Tibial nerve (tissue), 4 donors: Measurements from ENCODE around the gene IRGQ. TPM values are rescaled to one million over a fixed set of nuclear protein-coding genes. Genes with fewer than 3 reads are reported as not detected.

Source experiments
- DNase-seq, 2 donors: peaks; one replicate each; pipeline ENCODE4 v3.0.0-alpha.2; 2019; ENCODE audit warnings: low spot score in 2 of 2
- H3K27ac ChIP-seq, 4 donors: fragments of 200-600 bp; sonication (generic) in 3 of 4; one replicate each; pipeline ENCODE4 v1.5.1; 2017 to 2019; ENCODE audit warnings: mild to moderate bottlenecking in 1 of 4
- H3K27me3 ChIP-seq, 2 donors: fragments of 200-600 bp; sonication (generic) in 1 of 2; one replicate each; pipeline versions ENCODE4 v1.5.1 to v1.6.0; 2017 to 2019
- H3K36me3 ChIP-seq, 3 donors: fragments of 200-600 bp; sonication (generic); one replicate each; pipeline ENCODE4 v1.5.1; 2018 to 2019
- H3K4me1 ChIP-seq, 4 donors: fragments of 200-600 bp; sonication (generic) in 3 of 4; one replicate each; pipeline ENCODE4 v1.5.1; 2017 to 2019
- H3K4me3 ChIP-seq, 4 donors: fragments of 200-600 bp; sonication (generic) in 3 of 4; one replicate each; pipeline ENCODE4 v1.5.1; 2017 to 2019; ENCODE audit warnings: mild to moderate bottlenecking in 1 of 4, moderate library complexity in 1 of 4
- H3K9me3 ChIP-seq, 4 donors: fragments of 200-600 bp; sonication (generic) in 3 of 4; one replicate each; pipeline ENCODE4 v1.5.1; 2017 to 2019
- EP300 ChIP-seq, 2 donors: sonication (generic); formaldehyde crosslinking; IDR thresholded peaks; one replicate each; pipeline ENCODE4 v1.6.1; 2017; ENCODE audit warnings: antibody characterized with exemption in 2 of 2, mild to moderate bottlenecking in 1 of 2
- POLR2A ChIP-seq, 2 donors: fragments of 450-650 bp; IDR thresholded peaks; one replicate each; pipeline ENCODE4 v1.6.1; 2017; ENCODE audit warnings: antibody characterized with exemption in 2 of 2, mild to moderate bottlenecking in 2 of 2, moderate library complexity in 2 of 2
- WGBS, 2 donors: methylation state at CpG; one replicate each; pipeline ENCODE4 v1.1.5; 2018; 5-methylcytosine and 5-hydroxymethylcytosine counted together
- total RNA-seq, 4 donors: library from RNA; depleted of rRNA; stranded (reverse); fragments of >200 nt; gene quantifications; one replicate each; pipeline ENCODE4 v1.1.0, GENCODE V29; 2016
- TF ChIP-seq, protein P1 (sequence below), 5 experiments: fragments of 200-600 bp in 3 of 5; fragments of 450-650 bp in 2 of 5; sonication (generic) in 3 of 5; IDR thresholded peaks; one replicate each; pipeline ENCODE4 v1.5.1; 2016 to 2019; ENCODE audit warnings: antibody characterized with exemption in 5 of 5, mild to moderate bottlenecking in 3 of 5, moderate library complexity in 2 of 5

Gene IRGQ, protein sequence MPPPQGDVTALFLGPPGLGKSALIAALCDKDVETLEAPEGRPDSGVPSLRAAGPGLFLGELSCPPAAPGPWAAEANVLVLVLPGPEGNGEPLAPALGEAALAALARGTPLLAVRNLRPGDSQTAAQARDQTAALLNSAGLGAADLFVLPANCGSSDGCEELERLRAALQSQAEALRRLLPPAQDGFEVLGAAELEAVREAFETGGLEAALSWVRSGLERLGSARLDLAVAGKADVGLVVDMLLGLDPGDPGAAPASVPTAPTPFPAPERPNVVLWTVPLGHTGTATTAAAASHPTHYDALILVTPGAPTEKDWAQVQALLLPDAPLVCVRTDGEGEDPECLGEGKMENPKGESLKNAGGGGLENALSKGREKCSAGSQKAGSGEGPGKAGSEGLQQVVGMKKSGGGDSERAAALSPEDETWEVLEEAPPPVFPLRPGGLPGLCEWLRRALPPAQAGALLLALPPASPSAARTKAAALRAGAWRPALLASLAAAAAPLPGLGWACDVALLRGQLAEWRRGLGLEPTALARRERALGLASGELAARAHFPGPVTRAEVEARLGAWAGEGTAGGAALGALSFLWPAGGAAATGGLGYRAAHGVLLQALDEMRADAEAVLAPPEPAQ
- 10 to 100 TPM; 21.6 to 26.1 (median 23.6) TPM for total RNA-seq

DNA sequence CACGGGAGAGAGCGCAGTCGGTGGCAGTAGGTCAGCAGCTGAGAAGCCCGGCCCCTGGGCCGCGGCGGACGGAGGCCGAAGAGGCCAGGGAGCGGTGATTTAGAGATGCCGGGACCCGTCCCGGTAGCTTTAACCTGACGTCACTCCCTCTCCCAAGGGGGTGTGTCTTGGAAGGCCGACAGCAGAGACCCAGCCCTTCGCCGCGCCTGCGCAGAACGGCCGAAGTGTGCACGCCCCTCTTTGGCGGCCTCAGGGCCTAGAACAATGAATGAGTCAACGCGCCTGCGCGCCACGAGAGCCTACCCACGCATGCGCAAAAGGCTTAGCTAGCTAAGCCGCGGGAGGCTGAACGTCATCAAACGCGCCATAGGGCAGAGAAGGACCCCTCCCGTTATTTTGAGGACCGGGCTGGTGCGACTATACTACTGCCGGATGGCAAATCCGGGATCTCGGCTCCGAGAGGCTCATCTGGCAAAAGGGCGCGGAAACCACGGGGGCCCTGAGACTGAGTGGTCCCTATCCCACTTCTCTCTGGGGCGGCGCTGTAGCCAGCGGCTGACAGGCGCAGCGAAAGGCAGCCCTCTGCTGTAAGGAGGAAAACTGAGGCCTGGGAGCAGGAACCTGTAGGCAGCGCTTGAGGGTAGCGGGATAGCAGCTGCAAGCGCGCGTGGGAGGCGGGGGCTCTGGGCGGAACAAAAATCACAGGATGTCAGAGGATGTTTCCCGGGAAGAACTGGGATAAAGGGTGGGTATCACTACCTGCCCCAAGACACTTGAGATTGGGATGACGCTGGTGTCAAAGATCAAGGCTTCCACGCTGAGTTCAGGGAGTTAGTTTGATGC lies at the start of gene IRGQ, which contains the start of gene ZNF576:
Gene IRGQ, minus strand, starts transcription at position 136 of the 843 bp plus-strand sequence. CDS start 796 bp downstream, outside the sequence.
Gene ZNF576, plus strand, starts transcription at position 597 of the 843 bp plus-strand sequence. CDS start 514 bp downstream, outside the sequence.
- Histone ChIP-seq H3K9me3 (no peaks in the 10 kb centered on the region), H3K4me3 (peak within 1 kb of the TSS; percentile 58 to 76 (median 72)), H3K4me1 (peaks cover 0 to 57% (median 30%) of the 10 kb centered on the region in 4 donors), H3K36me3 (peaks cover 0 to 58% (median 6%) of the 10 kb centered on the region in 3 donors), H3K27ac (peak within 1 kb of the TSS; percentile 91 to 98 (median 98)), H3K27me3 (no peaks in the 10 kb centered on the region)
- TF ChIP-seq EP300 (IDR thresholded peaks at IDR 0.05): peak; percentile 95 to 100
- TF ChIP-seq, protein P1, sequence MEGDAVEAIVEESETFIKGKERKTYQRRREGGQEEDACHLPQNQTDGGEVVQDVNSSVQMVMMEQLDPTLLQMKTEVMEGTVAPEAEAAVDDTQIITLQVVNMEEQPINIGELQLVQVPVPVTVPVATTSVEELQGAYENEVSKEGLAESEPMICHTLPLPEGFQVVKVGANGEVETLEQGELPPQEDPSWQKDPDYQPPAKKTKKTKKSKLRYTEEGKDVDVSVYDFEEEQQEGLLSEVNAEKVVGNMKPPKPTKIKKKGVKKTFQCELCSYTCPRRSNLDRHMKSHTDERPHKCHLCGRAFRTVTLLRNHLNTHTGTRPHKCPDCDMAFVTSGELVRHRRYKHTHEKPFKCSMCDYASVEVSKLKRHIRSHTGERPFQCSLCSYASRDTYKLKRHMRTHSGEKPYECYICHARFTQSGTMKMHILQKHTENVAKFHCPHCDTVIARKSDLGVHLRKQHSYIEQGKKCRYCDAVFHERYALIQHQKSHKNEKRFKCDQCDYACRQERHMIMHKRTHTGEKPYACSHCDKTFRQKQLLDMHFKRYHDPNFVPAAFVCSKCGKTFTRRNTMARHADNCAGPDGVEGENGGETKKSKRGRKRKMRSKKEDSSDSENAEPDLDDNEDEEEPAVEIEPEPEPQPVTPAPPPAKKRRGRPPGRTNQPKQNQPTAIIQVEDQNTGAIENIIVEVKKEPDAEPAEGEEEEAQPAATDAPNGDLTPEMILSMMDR (IDR thresholded peaks at IDR 0.05): peak in 1 of 5 experiments; percentile 8
- TF ChIP-seq POLR2A (IDR thresholded peaks at IDR 0.05): peak; percentile 76 to 91
- 0 to 1% methylated on average over 45 to 60 of the region's 60 CpGs for WGBS, 2 donors
- DNase-seq: peak; percentile 99 to 100

DNA sequence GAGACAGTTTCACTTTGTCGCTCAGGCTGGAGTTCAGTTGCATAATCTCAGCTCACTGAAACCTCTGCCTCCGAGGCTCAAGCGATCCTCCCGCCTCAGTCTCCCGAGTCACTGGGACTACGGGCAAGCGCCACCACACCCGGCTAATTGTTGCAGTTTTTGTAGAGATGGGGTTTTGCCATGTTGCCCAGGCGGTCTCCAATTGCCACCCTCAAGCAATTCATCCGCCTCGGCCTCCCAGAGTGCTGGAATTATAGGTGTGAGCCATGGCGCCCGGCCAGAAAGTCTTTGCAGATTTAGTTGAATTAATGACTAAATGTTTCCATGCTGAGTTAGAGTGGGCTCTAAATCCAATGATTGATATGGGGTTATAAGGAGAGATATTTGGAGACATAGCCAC lies 48.2 kb upstream of the IRGQ start:
- Histone ChIP-seq H3K27ac (no peak overlapping the region), H3K36me3 (peaks cover 0 to 37% (median 0%) of the 10 kb centered on the region in 3 donors), H3K4me1 (peaks cover 0 to 15% (median 8%) of the 10 kb centered on the region in 4 donors), H3K4me3 (no peak overlapping the region), H3K9me3 (peaks cover 0 to 10% (median 0%) of the 10 kb centered on the region in 4 donors), H3K27me3 (peaks cover 2 to 14% of the 10 kb centered on the region in 2 donors)
- DNase-seq: no peak
- TF ChIP-seq EP300 (IDR thresholded peaks at IDR 0.05) (no peak), POLR2A (IDR thresholded peaks at IDR 0.05) (no peak)
- 85% methylated on average over 13 of the region's 13 CpGs for whole genome bisulfite sequencing, 2 donors

DNA sequence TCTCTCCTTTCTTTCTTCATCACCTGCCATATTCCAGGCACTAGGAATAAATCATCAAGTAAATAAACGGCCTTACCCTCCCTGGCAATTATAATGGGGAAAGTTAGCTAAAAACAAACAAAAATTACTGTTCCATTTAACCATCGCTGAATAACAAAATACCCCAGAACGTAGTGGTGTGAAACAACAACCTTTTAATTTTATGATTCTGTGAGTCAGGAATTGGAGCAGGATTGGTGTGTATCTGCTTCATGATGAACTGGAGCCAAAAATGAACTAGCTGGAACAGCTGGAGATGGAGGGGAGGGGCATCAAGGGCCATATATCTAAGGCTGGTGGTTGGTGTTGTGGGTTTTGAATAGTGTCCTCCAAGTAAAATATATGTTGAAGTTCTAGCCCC lies 47.4 kb upstream of the IRGQ start:
- no peak overlapping the region for H3K4me3 ChIP-seq
- DNase-seq: no peak
- no peak overlapping the region for H3K27ac ChIP-seq
- TF ChIP-seq POLR2A (IDR thresholded peaks at IDR 0.05): no peak
- TF ChIP-seq, protein P1 (IDR thresholded peaks at IDR 0.05): no peak
- TF ChIP-seq EP300 (IDR thresholded peaks at IDR 0.05): no peak
- H3K9me3 ChIP-seq: peaks cover 0 to 10% (median 0%) of the 10 kb centered on the region in 4 donors
- peaks cover 2 to 23% of the 10 kb centered on the region in 2 donors for H3K27me3 ChIP-seq
- 58 to 68% methylated on average over 3 of the region's 3 CpGs for whole genome bisulfite sequencing, 2 donors
- peaks cover 0 to 28% (median 0%) of the 10 kb centered on the region in 3 donors for H3K36me3 ChIP-seq
- H3K4me1 ChIP-seq: peaks cover 0 to 21% (median 8%) of the 10 kb centered on the region in 4 donors

DNA sequence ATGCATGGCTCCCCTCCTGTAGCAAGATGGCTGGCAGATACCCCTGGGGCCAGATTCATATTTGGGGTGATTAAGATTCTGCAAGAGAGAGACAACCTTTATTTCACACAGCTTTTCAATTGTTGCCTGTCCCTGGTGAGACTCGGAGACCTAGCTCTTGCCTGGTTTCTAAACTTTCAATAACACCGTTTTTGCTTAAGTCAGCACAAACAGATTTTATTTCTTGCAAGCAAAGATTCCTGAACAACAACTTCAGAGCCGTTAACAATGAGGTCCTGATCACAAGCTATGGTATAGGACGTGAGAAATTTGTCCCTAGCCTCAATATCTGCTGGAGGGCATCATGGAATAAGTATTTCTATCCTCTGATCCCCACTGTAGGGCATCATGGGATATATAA lies 46.6 kb upstream of the IRGQ start:
- H3K4me1 ChIP-seq: peaks cover 0 to 27% (median 8%) of the 10 kb centered on the region in 4 donors
- no peak overlapping the region for H3K27ac ChIP-seq
- DNase-seq: no peak
- peaks cover 0 to 20% (median 0%) of the 10 kb centered on the region in 3 donors for H3K36me3 ChIP-seq
- H3K27me3 ChIP-seq: peaks cover 2 to 26% of the 10 kb centered on the region in 2 donors
- H3K4me3 ChIP-seq: no peak overlapping the region
- TF ChIP-seq EP300 (IDR thresholded peaks at IDR 0.05): no peak
- TF ChIP-seq POLR2A (IDR thresholded peaks at IDR 0.05): no peak
- TF ChIP-seq, protein P1 (IDR thresholded peaks at IDR 0.05): no peak
- WGBS, 2 donors: 32 to 52% methylated on average over 4 of the region's 4 CpGs
- peaks cover 0 to 10% (median 0%) of the 10 kb centered on the region in 4 donors for H3K9me3 ChIP-seq

DNA sequence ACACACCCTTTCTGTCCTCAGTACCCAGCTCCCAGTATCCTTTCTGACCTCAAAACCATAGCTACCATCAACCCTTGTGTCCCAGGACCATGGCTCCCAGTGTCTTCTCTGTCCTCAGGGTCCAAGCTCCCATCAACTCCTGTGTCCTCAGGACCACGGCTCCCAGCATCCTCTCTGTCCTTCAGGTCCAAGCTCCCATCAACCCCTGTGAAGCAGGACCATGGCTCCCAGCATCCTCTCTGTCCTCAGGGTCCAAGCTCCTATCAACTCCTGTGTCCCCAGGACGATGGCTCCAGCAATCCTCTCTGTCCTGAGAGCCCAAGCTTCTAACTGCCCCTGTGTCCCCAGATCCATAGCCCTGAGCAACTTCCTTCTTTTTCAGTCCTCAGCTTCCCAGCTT lies 45.4 kb upstream of the IRGQ start:
- peak overlapping the region in 1 of 4 donors; percentile 34 for H3K27ac ChIP-seq
- 73 to 74% methylated on average over 2 of the region's 2 CpGs for WGBS, 2 donors
- H3K36me3 ChIP-seq: peaks cover 0 to 8% (median 0%) of the 10 kb centered on the region in 3 donors
- peaks cover 0 to 4% (median 0%) of the 10 kb centered on the region in 4 donors for H3K9me3 ChIP-seq
- peaks cover 2 to 35% of the 10 kb centered on the region in 2 donors for H3K27me3 ChIP-seq
- no peak overlapping the region for H3K4me3 ChIP-seq
- no peak for DNase-seq
- peaks cover 0 to 36% (median 11%) of the 10 kb centered on the region in 4 donors for H3K4me1 ChIP-seq
- TF ChIP-seq POLR2A (IDR thresholded peaks at IDR 0.05) (no peak), EP300 (IDR thresholded peaks at IDR 0.05) (no peak)
- TF ChIP-seq, protein P1 (IDR thresholded peaks at IDR 0.05): no peak
